Heart left ventricle (tissue), 13 donors: ENCODE data around the gene VPREB3.

Experiments used
- CTCF ChIP-seq, 12 donors: fragments of 200-600 bp; sonication (generic) in 4 of 12; IDR thresholded peaks; one replicate each; pipeline versions ENCODE4 v1.5.0 to v1.8.0; 2018 to 2022; ENCODE audit warnings: antibody characterized with exemption in 12 of 12, mild to moderate bottlenecking in 5 of 12
- POLR2A ChIP-seq, 2 donors: fragments of 450-650 bp; IDR thresholded peaks; one replicate each; pipeline ENCODE4 v1.6.1; 2017; ENCODE audit warnings: antibody characterized with exemption in 2 of 2, mild to moderate bottlenecking in 2 of 2, moderate library complexity in 2 of 2
- donor health status: ischemic (EF 13 %, LVEDD 7.1; RV severe dilation, severe dysfunction).
- donor health status: DM: no; HTN: yes; CAD: no.
- donor health status: DM: no; HTN: no; CAD: no.
- donor health status: ischemic (EF 25% LVEDD 6.9; RV normal size, moderate dysfunction).
- donor health status: ischemic (EF 25% LVEDD 5.7; RV mildly dilated, moderate dysfunction).
- donor health status: ischemic (EF 35%, LVEDD 5.7; RV mildly dilated, moderate dysfunction).
- donor health status: nonischemic (EF 11% LVEDD 7.7; RV severe dilation, severe dysfunction).
- donor health status: DM: yes; HTN: yes; CAD: no.
- donor health status: PGD.
- donor health status: ischemic (EF 29% LVEDD 5.4; RV normal size, mild dysfunction).
- donor health status: nonischemic (EF 23%, LVEDD 6.1; RV moderate dilation, normal function).

DNA sequence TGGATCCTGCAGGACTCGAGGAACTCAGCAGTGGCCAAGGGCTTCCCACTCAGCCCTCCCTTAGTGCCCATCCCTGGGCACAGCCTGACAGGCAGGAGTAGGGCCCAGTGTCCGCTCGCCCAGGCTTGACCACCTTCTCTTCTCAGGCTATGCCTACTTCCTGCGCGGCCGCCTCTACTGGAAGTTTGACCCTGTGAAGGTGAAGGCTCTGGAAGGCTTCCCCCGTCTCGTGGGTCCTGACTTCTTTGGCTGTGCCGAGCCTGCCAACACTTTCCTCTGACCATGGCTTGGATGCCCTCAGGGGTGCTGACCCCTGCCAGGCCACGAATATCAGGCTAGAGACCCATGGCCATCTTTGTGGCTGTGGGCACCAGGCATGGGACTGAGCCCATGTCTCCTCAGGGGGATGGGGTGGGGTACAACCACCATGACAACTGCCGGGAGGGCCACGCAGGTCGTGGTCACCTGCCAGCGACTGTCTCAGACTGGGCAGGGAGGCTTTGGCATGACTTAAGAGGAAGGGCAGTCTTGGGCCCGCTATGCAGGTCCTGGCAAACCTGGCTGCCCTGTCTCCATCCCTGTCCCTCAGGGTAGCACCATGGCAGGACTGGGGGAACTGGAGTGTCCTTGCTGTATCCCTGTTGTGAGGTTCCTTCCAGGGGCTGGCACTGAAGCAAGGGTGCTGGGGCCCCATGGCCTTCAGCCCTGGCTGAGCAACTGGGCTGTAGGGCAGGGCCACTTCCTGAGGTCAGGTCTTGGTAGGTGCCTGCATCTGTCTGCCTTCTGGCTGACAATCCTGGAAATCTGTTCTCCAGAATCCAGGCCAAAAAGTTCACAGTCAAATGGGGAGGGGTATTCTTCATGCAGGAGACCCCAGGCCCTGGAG lies 29.3 kb upstream of the VPREB3 start:
- TF ChIP-seq CTCF (IDR thresholded peaks at IDR 0.05) (no peak), POLR2A (IDR thresholded peaks at IDR 0.05) (no peak)
